B cell (primary cell): ENCODE data around the gene TLR4. TPM values are rescaled to one million over a fixed set of nuclear protein-coding genes. Genes with fewer than 3 reads are reported as not detected.

Experiments
- ATAC-seq: fragments of 200-7000 bp; cut with Tn5 transposase; one replicate; pipeline ENCODE4 v1.10.0; 2021; ENCODE audit warnings: low read depth, mild to moderate bottlenecking, moderate number of reproducible peaks, moderate library complexity
- CTCF ChIA-PET: fragments of 350-600 bp; sonication (Branson Sonifier 250); formaldehyde crosslinking; loops from one replicate; lab custom pipeline; 2021; ENCODE audit warnings: antibody characterized with exemption, inconsistent platforms; lab: Charles Lee
- POLR2A ChIA-PET: fragments of 350-600 bp; sonication (Branson Sonifier 250); formaldehyde crosslinking; loops from one replicate; lab custom pipeline; 2021; ENCODE audit warnings: antibody characterized with exemption; lab: Charles Lee
- DNase-seq: peaks from one replicate; pipeline ENCODE4 v3.0.0; 2013
- H2AFZ ChIP-seq: 2 replicates; pipeline ENCODE4 v1.6.1; 2012; ENCODE audit warnings: mild to moderate bottlenecking, low read depth, low read length; ENCODE audit not compliant: insufficient read depth, poor library complexity, severe bottlenecking
- H3K27ac ChIP-seq, 2 donors: 1 replicate in 1 of 2; 2 replicates in 1 of 2; pipeline ENCODE4 v1.5.1; 2012 to 2013; ENCODE audit warnings: low read length in 2 of 2, mild to moderate bottlenecking in 2 of 2, moderate library complexity in 1 of 2
- H3K27me3 ChIP-seq, 4 experiments: fragments of 200-600 bp in 1 of 4; sonication (generic) in 1 of 4; replicated peaks in 1 of 4; 1 replicate in 2 of 4; 2 replicates in 2 of 4; pipeline versions ENCODE4 v1.6.1 to v1.7.0; 2013 to 2016; ENCODE audit warnings: low read length in 3 of 4, mild to moderate bottlenecking in 2 of 4, mixed read lengths in 1 of 4, moderate library complexity in 1 of 4; ENCODE audit not compliant: insufficient read depth in 4 of 4, control insufficient read depth in 3 of 4; ENCODE audit errors: control extremely low read depth in 1 of 4
- H3K36me3 ChIP-seq, 2 experiments: replicated peaks in 1 of 2; 1 replicate in 1 of 2; 2 replicates in 1 of 2; pipeline versions ENCODE4 v1.6.1 to v1.7.1; 2013; ENCODE audit warnings: low read length in 1 of 2; ENCODE audit not compliant: insufficient read depth in 2 of 2, control insufficient read depth in 1 of 2; ENCODE audit errors: control extremely low read depth in 1 of 2, extremely low read depth in 1 of 2
- H3K4me1 ChIP-seq, 2 donors: fragments of 200-600 bp in 1 of 2; sonication (generic) in 1 of 2; 1 replicate in 1 of 2; 2 replicates in 1 of 2; pipeline versions ENCODE4 v1.5.1 to v1.6.1; 2013 to 2017; ENCODE audit warnings: low read length in 2 of 2; ENCODE audit not compliant: control insufficient read depth in 2 of 2, insufficient read depth in 2 of 2
- H3K4me2 ChIP-seq: replicated peaks from 2 replicates; pipeline ENCODE3; 2012; ENCODE audit warnings: mild to moderate bottlenecking, low read depth, low read length; ENCODE audit not compliant: poor library complexity, severe bottlenecking
- H3K4me3 ChIP-seq, 5 experiments: fragments of 200-600 bp in 1 of 5; sonication (generic) in 1 of 5; 1 replicate in 3 of 5; 2 replicates in 2 of 5; pipeline versions ENCODE4 v1.5.1 to v1.7.0; 2011 to 2016; ENCODE audit warnings: low read length in 4 of 5, mild to moderate bottlenecking in 4 of 5, low read depth in 2 of 5, control low read depth in 1 of 5, moderate library complexity in 1 of 5; ENCODE audit not compliant: insufficient read depth in 1 of 5; ENCODE audit errors: control extremely low read depth in 1 of 5, extremely low read depth in 1 of 5
- H3K79me2 ChIP-seq: fragments of 200-600 bp; sonication (generic); one replicate; pipeline ENCODE4 v1.6.0; 2016; ENCODE audit warnings: low read length; ENCODE audit not compliant: control insufficient read depth, insufficient read depth
- H3K9ac ChIP-seq: fragments of 200-600 bp; sonication (generic); 2 replicates; pipeline ENCODE4 v1.6.1; 2017; ENCODE audit warnings: mild to moderate bottlenecking, low read length, moderate library complexity
- H3K9me3 ChIP-seq, 3 donors: one replicate each; pipeline versions ENCODE4 v1.6.1 to v1.7.1; 2013; ENCODE audit warnings: low read length in 2 of 3; ENCODE audit not compliant: control insufficient read depth in 2 of 3, insufficient read depth in 1 of 3; ENCODE audit errors: control extremely low read depth in 1 of 3
- H4K20me1 ChIP-seq: 2 replicates; pipeline ENCODE4 v1.6.0; 2012; ENCODE audit warnings: mild to moderate bottlenecking, low read length; ENCODE audit not compliant: insufficient read depth, control insufficient read depth, poor library complexity, severe bottlenecking
- H3K27ac Mint-ChIP-seq: one replicate; pipeline ENCODE4 v1.8.0; 2021; ENCODE audit warnings: mixed read lengths
- H3K27me3 Mint-ChIP-seq: one replicate; pipeline ENCODE4 v1.8.0; 2021; ENCODE audit warnings: mixed read lengths
- H3K4me1 Mint-ChIP-seq: one replicate; pipeline ENCODE4 v1.8.0; 2021; ENCODE audit warnings: mixed read lengths
- H3K4me3 Mint-ChIP-seq: one replicate; pipeline ENCODE4 v1.8.0; 2021; ENCODE audit warnings: mixed read lengths
- H3K9me3 Mint-ChIP-seq: one replicate; pipeline ENCODE4 v1.8.0; 2022; ENCODE audit warnings: mixed read lengths; ENCODE audit not compliant: insufficient read depth
- CTCF ChIP-seq: fragments of 200-600 bp; IDR thresholded peaks from one replicate; pipeline ENCODE4 v1.8.0; 2022; ENCODE audit warnings: antibody characterized with exemption, mild to moderate bottlenecking
- EZH2 ChIP-seq: IDR thresholded peaks from 2 replicates; pipeline ENCODE4 v1.6.1; 2012; ENCODE audit warnings: borderline replicate concordance, low read depth, mild to moderate bottlenecking, moderate library complexity, low read length; ENCODE audit not compliant: insufficient read depth, poor library complexity, severe bottlenecking
- WGBS: methylation state at CpG from one replicate; pipeline ENCODE4 v1.1.5; 2013; ENCODE audit warnings: missing lambda C conversion rate; ENCODE audit not compliant: insufficient coverage; 5-methylcytosine and 5-hydroxymethylcytosine counted together
- intact Hi-C: fragments of 100-400 bp; cut with micrococcal nuclease; formaldehyde crosslinking; loops from one replicate; pipeline ENCODE4 v1.10.0; 2022
- polyA plus RNA-seq: library from polyadenylated mRNA; depleted of rRNA; stranded (reverse); fragments of >200 nt; gene quantifications from 2 replicates; pipeline ENCODE4 v1.2.3, GENCODE V29; 2012
- total RNA-seq, 2 donors: library from RNA; stranded (reverse); fragments of 120-200 nt in 1 of 2; gene quantifications; 1 replicate in 1 of 2; 2 replicates in 1 of 2; pipeline versions ENCODE4 v1.2.3 to v1.2.4, GENCODE V29; 2013 to 2022

The TLR4 gene
- total and polyA plus RNA-seq, 2 donors (not counting 1 experiment from before 2014, with no cell fraction given) = 0.51 to 3.7 TPM

GRCh38 chr9:117707561-117707960, 3.4 kb downstream of the TLR4 start:
- H3K27me3 Mint-ChIP-seq = no peaks in the 10 kb centered on the region
- Histone ChIP-seq H3K4me1 (peaks cover 23% of the 10 kb centered on the region in 2 donors), H3K27me3 (no peaks in the 10 kb centered on the region), H3K9me3 (no peaks in the 10 kb centered on the region), H3K4me2 (no peak overlapping the region), H3K9ac (no peak overlapping the region), H3K27ac (no peak overlapping the region), H4K20me1 (no peaks in the 10 kb centered on the region), H3K36me3 (no peaks in the 10 kb centered on the region), H3K4me3 (no peak overlapping the region), H3K79me2 (no peaks in the 10 kb centered on the region), H2AFZ (no peak overlapping the region)
- TF ChIP-seq EZH2 (no peak), CTCF (no peak)
- no peaks in the 10 kb centered on the region for H3K9me3 Mint-ChIP-seq
- ATAC-seq (no peak), DNase-seq (no peak)
- no peak overlapping the region for H3K27ac Mint-ChIP-seq
- H3K4me1 Mint-ChIP-seq = peaks cover 38% of the 10 kb centered on the region
- H3K4me3 Mint-ChIP-seq = no peak overlapping the region
- intact Hi-C loops = no loop called here
- ChIA-PET CTCF (interaction anchor here (1.0 kb wide), 1 partner anchor 12 kb away, joined by 3 read pairs; no protein-coding TSS in a partner anchor), POLR2A (no interaction called here)
- no CpG with 5 or more reads among the region's 1 CpG for WGBS

GRCh38 chr9:117709936-117710335, 5.7 kb downstream of the TLR4 start:
- Histone ChIP-seq H3K79me2 (no peaks in the 10 kb centered on the region), H4K20me1 (no peaks in the 10 kb centered on the region), H3K4me3 (no peak overlapping the region), H3K9ac (no peak overlapping the region), H3K36me3 (no peaks in the 10 kb centered on the region), H3K4me1 (peaks cover 7% of the 10 kb centered on the region in 2 donors), H3K27ac (no peak overlapping the region), H3K9me3 (no peaks in the 10 kb centered on the region), H3K27me3 (no peaks in the 10 kb centered on the region), H3K4me2 (no peak overlapping the region), H2AFZ (no peak overlapping the region)
- intact Hi-C loops = loop anchor here (10.0 kb wide), 1 partner anchor 115 kb away; no protein-coding TSS in a partner anchor
- Mint-ChIP-seq H3K27me3 (no peaks in the 10 kb centered on the region), H3K4me3 (no peak overlapping the region), H3K27ac (no peak overlapping the region), H3K9me3 (no peaks in the 10 kb centered on the region), H3K4me1 (peaks cover 17% of the 10 kb centered on the region)
- no peak for TF ChIP-seq EZH2
- TF ChIP-seq CTCF = no peak
- ATAC-seq = no peak
- no CpG with 5 or more reads among the region's 2 CpGs for WGBS
- CTCF ChIA-PET = no interaction called here
- no peak for DNase-seq
- POLR2A ChIA-PET = interaction anchor here (0.7 kb wide), 1 partner anchor 64 kb away, joined by 4 read pairs; no protein-coding TSS in a partner anchor
